Measurements from ENCODE around the gene IFNL1.

DNA sequence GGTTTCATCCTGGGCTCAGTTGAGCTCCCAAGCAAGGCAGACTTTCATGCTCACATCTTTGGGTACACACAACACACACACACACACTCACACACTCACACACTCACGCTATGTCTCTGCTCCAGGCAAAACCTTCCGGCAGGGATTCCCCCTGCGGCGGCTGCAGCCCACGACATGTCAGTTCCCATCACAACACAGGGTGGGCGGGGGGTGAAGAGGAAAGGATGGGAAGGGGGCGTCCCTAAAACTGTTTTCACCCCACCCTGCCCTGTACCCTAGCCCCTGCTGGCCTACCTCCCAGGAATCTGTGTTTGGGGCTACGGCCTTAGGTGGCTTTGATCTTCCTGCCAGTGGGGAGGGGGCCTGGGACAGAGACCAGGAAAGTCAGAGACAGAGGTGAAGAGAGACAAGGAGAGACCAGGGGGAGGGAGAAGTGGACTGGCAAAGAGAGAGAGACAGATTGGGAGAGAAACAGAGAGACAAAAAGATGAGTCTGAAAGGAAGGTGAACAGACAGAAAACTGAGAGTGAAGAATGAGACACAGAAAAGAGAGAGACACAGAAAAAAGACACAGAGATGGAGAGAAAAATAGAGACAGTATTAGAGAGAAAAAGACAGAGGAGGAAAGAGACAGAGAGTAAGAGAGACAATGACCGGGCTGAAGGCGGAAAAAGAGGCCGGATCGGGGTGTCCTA lies 20.6 kb downstream of the IFNL1 start:
- TF ChIP-seq, protein P1, sequence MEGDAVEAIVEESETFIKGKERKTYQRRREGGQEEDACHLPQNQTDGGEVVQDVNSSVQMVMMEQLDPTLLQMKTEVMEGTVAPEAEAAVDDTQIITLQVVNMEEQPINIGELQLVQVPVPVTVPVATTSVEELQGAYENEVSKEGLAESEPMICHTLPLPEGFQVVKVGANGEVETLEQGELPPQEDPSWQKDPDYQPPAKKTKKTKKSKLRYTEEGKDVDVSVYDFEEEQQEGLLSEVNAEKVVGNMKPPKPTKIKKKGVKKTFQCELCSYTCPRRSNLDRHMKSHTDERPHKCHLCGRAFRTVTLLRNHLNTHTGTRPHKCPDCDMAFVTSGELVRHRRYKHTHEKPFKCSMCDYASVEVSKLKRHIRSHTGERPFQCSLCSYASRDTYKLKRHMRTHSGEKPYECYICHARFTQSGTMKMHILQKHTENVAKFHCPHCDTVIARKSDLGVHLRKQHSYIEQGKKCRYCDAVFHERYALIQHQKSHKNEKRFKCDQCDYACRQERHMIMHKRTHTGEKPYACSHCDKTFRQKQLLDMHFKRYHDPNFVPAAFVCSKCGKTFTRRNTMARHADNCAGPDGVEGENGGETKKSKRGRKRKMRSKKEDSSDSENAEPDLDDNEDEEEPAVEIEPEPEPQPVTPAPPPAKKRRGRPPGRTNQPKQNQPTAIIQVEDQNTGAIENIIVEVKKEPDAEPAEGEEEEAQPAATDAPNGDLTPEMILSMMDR (IDR thresholded peaks at IDR 0.05), result no peak
- TF ChIP-seq POLR2A (IDR thresholded peaks at IDR 0.05) (no peak), EP300 (IDR thresholded peaks at IDR 0.05) (no peak)

Measured in ovary (tissue), 3 donors.